A375 (cell line): ENCODE results near the gene KRTAP4-9. TPM values are rescaled to one million over a fixed set of nuclear protein-coding genes. Genes with fewer than 3 reads are reported as not detected.

Experiments used
- total RNA-seq: library from RNA; depleted of rRNA; stranded (reverse); fragments of >200 nt; shearing (Covaris generic); gene quantifications from 2 replicates; pipeline ENCODE4 v1.2.3, GENCODE V29; 2014; rRNA removed

Gene KRTAP4-9
- not detected in 2 replicates for total RNA-seq

DNA sequence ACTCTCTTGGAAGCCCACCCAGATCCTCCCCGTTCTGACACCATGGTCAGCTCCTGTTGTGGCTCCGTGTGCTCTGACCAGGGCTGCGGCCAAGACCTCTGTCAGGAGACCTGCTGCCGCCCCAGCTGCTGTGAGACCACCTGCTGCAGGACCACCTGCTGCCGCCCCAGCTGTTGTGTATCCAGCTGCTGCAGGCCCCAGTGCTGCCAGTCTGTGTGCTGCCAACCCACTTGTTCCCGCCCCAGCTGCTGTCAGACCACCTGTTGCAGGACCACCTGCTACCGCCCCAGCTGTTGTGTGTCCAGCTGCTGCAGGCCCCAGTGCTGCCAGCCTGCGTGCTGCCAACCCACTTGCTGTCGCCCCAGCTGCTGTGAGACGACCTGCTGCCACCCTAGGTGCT lies at the start of gene KRTAP4-9:
TSS of gene KRTAP4-9 (plus strand) at position 43 of the 400 bp plus-strand sequence. CDS start at position 43, 0 bp downstream.

GRCh38 chr17:41060052-41060604 lies 45.1 kb upstream of the KRTAP4-9 start, which contains the start of gene KRTAP2-3:
Gene KRTAP2-3 (minus strand): TSS chr17:41060114. CDS start chr17:41060050, 64 bp downstream.

GRCh38 chr17:41065829-41066624 lies 39.2 kb upstream of the KRTAP4-9 start, which contains the start of gene KRTAP2-4:
Gene KRTAP2-4 (minus strand): TSS chr17:41065879. CDS start chr17:41065845, 34 bp downstream.

DNA sequence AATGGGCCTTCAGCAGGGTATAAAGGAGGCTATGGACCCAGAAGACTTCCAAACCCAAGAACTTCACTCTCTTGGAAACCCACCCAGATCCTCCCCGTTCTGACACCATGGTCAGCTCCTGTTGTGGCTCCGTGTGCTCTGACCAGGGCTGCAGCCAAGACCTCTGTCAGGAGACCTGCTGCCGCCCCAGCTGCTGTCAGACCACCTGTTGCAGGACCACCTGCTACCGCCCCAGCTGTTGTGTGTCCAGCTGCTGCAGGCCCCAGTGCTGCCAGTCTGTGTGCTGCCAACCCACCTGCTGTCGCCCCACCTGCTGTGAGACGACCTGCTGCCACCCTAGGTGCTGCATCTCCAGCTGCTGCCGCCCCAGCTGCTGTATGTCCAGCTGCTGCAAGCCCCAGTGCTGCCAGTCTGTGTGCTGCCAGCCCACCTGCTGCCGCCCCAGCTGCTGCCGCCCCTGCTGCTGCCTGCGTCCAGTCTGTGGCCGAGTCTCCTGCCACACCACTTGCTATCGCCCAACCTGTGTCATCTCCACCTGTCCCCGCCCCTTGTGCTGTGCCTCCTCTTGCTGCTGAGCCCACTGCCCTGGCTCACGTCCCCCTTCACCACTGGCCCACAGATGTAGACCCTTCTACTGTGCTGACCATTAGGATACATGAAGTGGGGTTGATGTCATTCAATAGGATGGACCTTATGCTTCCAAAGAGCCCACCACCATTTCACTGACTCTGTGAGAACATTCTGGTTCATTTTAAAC lies 20.9 kb upstream of the KRTAP4-9 start, which contains the start of gene KRTAP4-7:
TSS of gene KRTAP4-7 (plus strand) at position 51 of the 757 bp plus-strand sequence. CDS start at position 108, 57 bp downstream.

GRCh38 chr17:41098042-41098441 lies 7.1 kb upstream of the KRTAP4-9 start, which contains the start of gene KRTAP4-8:
Gene KRTAP4-8 (minus strand): TSS chr17:41098142. CDS start chr17:41098084, 58 bp downstream.

GRCh38 chr17:41101586-41102259 lies 3.5 kb upstream of the KRTAP4-9 start, which contains the start of gene KRTAP4-16:
Gene KRTAP4-16 (minus strand): TSS chr17:41102209. CDS start chr17:41102209, 0 bp downstream.

GRCh38 chr17:41117846-41118386 lies 12.7 kb downstream of the KRTAP4-9 start, which contains the start of gene KRTAP4-11:
Gene KRTAP4-11 (minus strand): TSS chr17:41118373. CDS start chr17:41118315, 58 bp downstream.

GRCh38 chr17:41123991-41124371 lies 18.8 kb downstream of the KRTAP4-9 start, which contains the start of gene KRTAP4-12:
Gene KRTAP4-12 (minus strand): TSS chr17:41124182. CDS start chr17:41124122, 60 bp downstream.

DNA sequence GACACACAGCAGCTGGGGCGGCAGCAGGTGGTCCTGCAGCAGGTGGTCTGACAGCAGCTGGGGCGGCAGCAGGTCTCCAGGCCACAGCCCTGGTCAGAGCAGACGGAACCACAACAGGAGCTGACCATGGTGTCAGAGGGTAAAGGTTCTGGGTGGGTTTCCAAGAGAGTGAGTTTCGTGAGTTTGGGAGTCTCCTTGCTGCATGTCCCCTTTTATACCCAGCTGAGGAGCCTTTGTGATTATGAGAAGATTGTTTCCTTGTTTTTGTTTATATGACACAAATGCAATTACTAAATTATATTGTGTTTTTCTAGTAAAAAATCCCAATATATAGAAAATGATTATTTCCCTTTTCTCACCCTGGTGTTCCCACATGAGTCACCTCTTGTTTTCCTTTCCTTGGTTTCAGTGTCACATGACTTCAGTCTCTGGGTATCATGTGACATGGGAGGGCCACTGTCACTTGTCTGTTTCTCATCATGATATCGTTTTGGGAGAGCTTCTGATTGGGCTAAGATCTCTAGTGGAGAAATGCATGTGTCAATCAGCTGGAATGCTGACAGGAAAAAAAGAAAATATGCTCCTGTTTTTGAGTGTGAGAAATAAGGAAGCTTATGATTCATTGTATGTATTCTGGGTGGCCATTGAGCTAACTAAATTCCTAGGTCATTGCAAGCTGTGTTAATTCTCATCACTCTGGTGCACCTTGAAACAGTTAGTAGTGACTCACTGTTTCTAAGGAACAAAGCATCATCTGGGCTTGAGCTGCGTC lies 35.4 kb downstream of the KRTAP4-9 start, which contains the start of gene KRTAP4-6:
TSS of gene KRTAP4-6 (minus strand) at position 185 of the 772 bp plus-strand sequence. CDS start at position 128, 57 bp downstream.

GRCh38 chr17:41149652-41149985 lies 44.4 kb downstream of the KRTAP4-9 start, which contains the start of gene KRTAP4-5:
Gene KRTAP4-5 (minus strand): TSS chr17:41149825. CDS start chr17:41149767, 58 bp downstream.

Other genes with a start within 250 kb of the KRTAP4-9 start
- 1.6 and 3.4 TPM in 2 replicates for gene KRT12, start 238.2 kb upstream of the KRTAP4-9 start, total RNA-seq
- 0.08 TPM in 1 of 2 replicates, not detected in the other for gene KRT20, start 220.1 kb upstream of the KRTAP4-9 start, total RNA-seq
- 0.08 TPM in 1 of 2 replicates, not detected in the other for gene KRT23, start 167.7 kb upstream of the KRTAP4-9 start, total RNA-seq
- not detected in 2 replicates for gene KRT39, start 138.4 kb upstream of the KRTAP4-9 start, total RNA-seq
- not detected in 2 replicates for gene KRT40, start 121.1 kb upstream of the KRTAP4-9 start, total RNA-seq
- gene KRTAP3-3, start 111.2 kb upstream of the KRTAP4-9 start, total RNA-seq: not detected in 2 replicates
- gene KRTAP3-2, start 105.5 kb upstream of the KRTAP4-9 start, total RNA-seq: not detected in 2 replicates
- not detected in 2 replicates for gene KRTAP3-1, start 96.3 kb upstream of the KRTAP4-9 start, total RNA-seq
- gene KRTAP1-5, start 78.2 kb upstream of the KRTAP4-9 start, total RNA-seq: not detected in 2 replicates
- gene KRTAP1-4, start 75.2 kb upstream of the KRTAP4-9 start, total RNA-seq: not detected in 2 replicates
- not detected in 2 replicates for gene KRTAP1-3, start 70.5 kb upstream of the KRTAP4-9 start, total RNA-seq
- gene KRTAP1-1, start 63.9 kb upstream of the KRTAP4-9 start, total RNA-seq: not detected in 2 replicates
- not detected in 2 replicates for gene KRTAP2-1, start 58.1 kb upstream of the KRTAP4-9 start, total RNA-seq
- not detected in 2 replicates for gene KRTAP2-2, start 50.2 kb upstream of the KRTAP4-9 start, total RNA-seq
- 0.29 TPM in 1 of 2 replicates, not detected in the other for gene KRTAP2-3, start 45.3 kb upstream of the KRTAP4-9 start, total RNA-seq
- gene KRTAP2-4, start 39.5 kb upstream of the KRTAP4-9 start, total RNA-seq: not detected in 2 replicates
- not detected in 2 replicates for gene KRTAP4-7, start 21.2 kb upstream of the KRTAP4-9 start, total RNA-seq
- gene KRTAP4-8, start 7.2 kb upstream of the KRTAP4-9 start, total RNA-seq: not detected in 2 replicates
- gene KRTAP4-16, start 3.2 kb upstream of the KRTAP4-9 start, total RNA-seq: not detected in 2 replicates
- gene KRTAP4-11, start 13.0 kb downstream of the KRTAP4-9 start, total RNA-seq: not detected in 2 replicates
- not detected in 2 replicates for gene KRTAP4-12, start 18.8 kb downstream of the KRTAP4-9 start, total RNA-seq
- gene KRTAP4-6, start 35.2 kb downstream of the KRTAP4-9 start, total RNA-seq: not detected in 2 replicates
- gene KRTAP4-5, start 44.4 kb downstream of the KRTAP4-9 start, total RNA-seq: not detected in 2 replicates
- gene KRTAP4-4, start 55.4 kb downstream of the KRTAP4-9 start, total RNA-seq: not detected in 2 replicates
- not detected in 2 replicates for gene KRTAP4-3, start 62.8 kb downstream of the KRTAP4-9 start, total RNA-seq
- not detected in 2 replicates for gene KRTAP4-2, start 72.8 kb downstream of the KRTAP4-9 start, total RNA-seq
- gene KRTAP4-1, start 79.5 kb downstream of the KRTAP4-9 start, total RNA-seq: not detected in 2 replicates
- gene KRTAP9-1, start 84.5 kb downstream of the KRTAP4-9 start, total RNA-seq: not detected in 2 replicates
- gene KRTAP9-2, start 121.3 kb downstream of the KRTAP4-9 start, total RNA-seq: not detected in 2 replicates
- gene KRTAP9-3, start 127.1 kb downstream of the KRTAP4-9 start, total RNA-seq: not detected in 2 replicates
- not detected in 2 replicates for gene KRTAP9-8, start 132.6 kb downstream of the KRTAP4-9 start, total RNA-seq
- not detected in 2 replicates for gene KRTAP9-4, start 144.3 kb downstream of the KRTAP4-9 start, total RNA-seq
- gene KRTAP9-9, start 150.0 kb downstream of the KRTAP4-9 start, total RNA-seq: not detected in 2 replicates
- not detected in 2 replicates for gene KRTAP9-6, start 160.0 kb downstream of the KRTAP4-9 start, total RNA-seq
- gene KRTAP9-7, start 170.3 kb downstream of the KRTAP4-9 start, total RNA-seq: not detected in 2 replicates
- not detected in 2 replicates for gene KRTAP29-1, start 197.5 kb downstream of the KRTAP4-9 start, total RNA-seq
- gene KRTAP16-1, start 203.9 kb downstream of the KRTAP4-9 start, total RNA-seq: not detected in 2 replicates
- gene KRTAP17-1, start 210.3 kb downstream of the KRTAP4-9 start, total RNA-seq: not detected in 2 replicates
- not detected in 2 replicates for gene KRT33A, start 245.4 kb downstream of the KRTAP4-9 start, total RNA-seq